Neuronal stem cell (in vitro differentiated cells): ENCODE measurements around the gene CDC25A. TPM values are rescaled to one million over a fixed set of nuclear protein-coding genes. Genes with fewer than 3 reads are reported as not detected.

Experiments used
- DNase-seq: peaks from one replicate; pipeline ENCODE4 v3.0.0-alpha.2; 2013; ENCODE audit warnings: low spot score
- H2AFZ ChIP-seq: one replicate; pipeline ENCODE4 v1.6.1; 2013; ENCODE audit warnings: mild to moderate bottlenecking, low read length, inconsistent platforms
- H2AK5ac ChIP-seq: 2 replicates; pipeline ENCODE4 v1.6.1; 2013; ENCODE audit warnings: low read depth, mild to moderate bottlenecking, inconsistent platforms, low read length, moderate library complexity, mixed read lengths
- H2BK120ac ChIP-seq: 2 replicates; pipeline ENCODE4 v1.6.1; 2013; ENCODE audit warnings: low read depth, mild to moderate bottlenecking, inconsistent platforms, low read length, moderate library complexity, mixed read lengths
- H2BK12ac ChIP-seq: one replicate; pipeline ENCODE4 v1.6.1; 2013; ENCODE audit warnings: low read length, inconsistent platforms
- H2BK15ac ChIP-seq: 2 replicates; pipeline ENCODE4 v1.6.1; 2013; ENCODE audit warnings: mild to moderate bottlenecking, low read length, inconsistent platforms, mixed read lengths
- H2BK5ac ChIP-seq: one replicate; pipeline ENCODE4 v1.6.1; 2013; ENCODE audit warnings: inconsistent platforms, mild to moderate bottlenecking, low read length, moderate library complexity
- H3K14ac ChIP-seq: one replicate; pipeline ENCODE4 v1.6.1; 2013; ENCODE audit warnings: low read length, inconsistent platforms
- H3K18ac ChIP-seq: 2 replicates; pipeline ENCODE4 v1.6.1; 2013; ENCODE audit warnings: low read length, inconsistent platforms
- H3K23ac ChIP-seq: 2 replicates; pipeline ENCODE4 v1.6.1; 2013; ENCODE audit warnings: low read depth, mild to moderate bottlenecking, mixed read lengths, low read length, inconsistent platforms; ENCODE audit not compliant: poor library complexity
- H3K27ac ChIP-seq: replicated peaks from 3 replicates; pipeline ENCODE4 v1.5.1; 2013; ENCODE audit warnings: low read length, inconsistent platforms
- H3K27me3 ChIP-seq, 3 experiments: 2 replicates each; pipeline ENCODE4 v1.6.1; 2013; ENCODE audit warnings: low read length in 3 of 3, mild to moderate bottlenecking in 2 of 3, inconsistent platforms in 1 of 3, low read depth in 1 of 3, mixed read lengths in 1 of 3, moderate library complexity in 1 of 3; ENCODE audit not compliant: control insufficient read depth in 3 of 3, insufficient read depth in 3 of 3
- H3K36me3 ChIP-seq, 2 donors: replicated peaks in 1 of 2; 2 replicates each; pipeline ENCODE4 v1.6.1; 2013; ENCODE audit warnings: low read length in 2 of 2; ENCODE audit not compliant: control insufficient read depth in 2 of 2, insufficient read depth in 2 of 2
- H3K4ac ChIP-seq: 2 replicates; pipeline ENCODE4 v1.6.1; 2013; ENCODE audit warnings: inconsistent platforms, mild to moderate bottlenecking, low read length, moderate library complexity
- H3K4me1 ChIP-seq, 2 donors: 1 replicate in 1 of 2; 2 replicates in 1 of 2; pipeline ENCODE4 v1.6.1; 2013; ENCODE audit warnings: low read length in 2 of 2, low read depth in 1 of 2; ENCODE audit not compliant: control insufficient read depth in 2 of 2, insufficient read depth in 1 of 2
- H3K4me2 ChIP-seq: one replicate; pipeline ENCODE4 v1.6.1; 2013; ENCODE audit warnings: mild to moderate bottlenecking, low read length, inconsistent platforms; ENCODE audit not compliant: insufficient read depth, poor library complexity, severe bottlenecking
- H3K4me3 ChIP-seq, 2 donors: 2 replicates each; pipeline ENCODE4 v1.5.1; 2013; ENCODE audit warnings: low read length in 2 of 2, mild to moderate bottlenecking in 2 of 2, inconsistent platforms in 1 of 2, moderate library complexity in 1 of 2
- H3K79me1 ChIP-seq: one replicate; pipeline ENCODE4 v1.6.1; 2013; ENCODE audit warnings: low read depth, mild to moderate bottlenecking, inconsistent platforms, low read length, moderate library complexity
- H3K9ac ChIP-seq: one replicate; pipeline ENCODE4 v1.6.1; 2013; ENCODE audit warnings: mild to moderate bottlenecking, low read depth, low read length, inconsistent platforms; ENCODE audit not compliant: poor library complexity
- H3K9me3 ChIP-seq, 2 donors: replicated peaks in 1 of 2; 2 replicates each; pipeline versions ENCODE3 to v1.6.1; 2013; ENCODE audit warnings: low read length in 2 of 2, mild to moderate bottlenecking in 2 of 2, inconsistent platforms in 1 of 2, low read depth in 1 of 2, mixed read lengths in 1 of 2, moderate library complexity in 1 of 2; ENCODE audit not compliant: control insufficient read depth in 2 of 2, insufficient read depth in 1 of 2
- H4K8ac ChIP-seq: one replicate; pipeline ENCODE4 v1.6.1; 2013; ENCODE audit warnings: low read depth, mild to moderate bottlenecking, inconsistent platforms, low read length, moderate library complexity
- H4K91ac ChIP-seq: one replicate; pipeline ENCODE4 v1.6.1; 2013; ENCODE audit warnings: low read length, low read depth, mild to moderate bottlenecking, inconsistent platforms; ENCODE audit not compliant: poor library complexity
- WGBS, 2 donors: extraction: QIAGEN DNeasy Blood & Tissue Kit; methylation state at CpG; one replicate each; pipeline ENCODE4 v1.1.7; 2013; ENCODE audit warnings: missing lambda C conversion rate in 2 of 2, mixed read lengths in 1 of 2; ENCODE audit not compliant: insufficient read length in 2 of 2, insufficient replicate concordance in 1 of 2; ENCODE audit errors: extremely low coverage in 2 of 2; 5-methylcytosine and 5-hydroxymethylcytosine counted together
- polyA plus RNA-seq, 2 experiments: library from polyadenylated mRNA; stranded (reverse); fragments of 200-250 nt; gene quantifications; one replicate each; pipeline ENCODE4 v1.2.3, GENCODE V29; 2013

Gene CDC25A
- polyA plus RNA-seq (2013, experiment 1 of 2), result 26.0 TPM
- polyA plus RNA-seq (2013, experiment 2 of 2), result 24.4 TPM

- H3K9me3 ChIP-seq, result no peaks in the 10 kb centered on the region
- peak within 1 kb of the TSS; percentile 82 for H3K27ac ChIP-seq
- peaks cover 9 to 17% of the 10 kb centered on the region in 2 donors for H3K4me1 ChIP-seq
- peak within 1 kb of the TSS; percentile 98 for H2AFZ ChIP-seq
- H4K8ac ChIP-seq, result no peak within 1 kb of the TSS
- peak within 1 kb of the TSS; percentile 80 for H2AK5ac ChIP-seq
- peak within 1 kb of the TSS; percentile 25 for H2BK15ac ChIP-seq
- peak within 1 kb of the TSS; percentile 85 for H3K4me2 ChIP-seq
- H2BK12ac ChIP-seq, result no peak within 1 kb of the TSS
- peak; percentile 98 for DNase-seq
- peaks cover 15 to 34% of the 10 kb centered on the region in 2 donors for H3K36me3 ChIP-seq
- peak within 1 kb of the TSS; percentile 69 for H2BK120ac ChIP-seq
- peaks cover 9% of the 10 kb centered on the region for H3K79me1 ChIP-seq
- peak within 1 kb of the TSS; percentile 83 for H4K91ac ChIP-seq
- peak within 1 kb of the TSS; percentile 98 for H3K9ac ChIP-seq
- WGBS, 2 donors, result no CpG with 5 or more reads among the region's 44 CpGs
- H3K4me3 ChIP-seq, result peak within 1 kb of the TSS; percentile 71 to 94
- H3K14ac ChIP-seq, result peak within 1 kb of the TSS; percentile 75
- H3K27me3 ChIP-seq, result peaks cover 0 to 2% (median 0%) of the 10 kb centered on the region in 3 experiments
- H3K23ac ChIP-seq, result peak within 1 kb of the TSS; percentile 52
- peak within 1 kb of the TSS; percentile 90 for H3K18ac ChIP-seq
- H3K4ac ChIP-seq, result no peak within 1 kb of the TSS
- no peak within 1 kb of the TSS for H2BK5ac ChIP-seq
These were observed at the start of gene CDC25A for GRCh38 chr3:48188266-48189201. Gene CDC25A, minus strand, starts transcription at chr3:48188417. Its CDS starts 470 bp downstream, at chr3:48187947.

GRCh38 chr3:48236531-48236930 is 48.3 kb upstream of the CDC25A start:
- Histone ChIP-seq H3K4me3 (no peak overlapping the region), H3K4me2 (no peak overlapping the region), H4K8ac (no peak overlapping the region), H2BK120ac (no peak overlapping the region), H3K14ac (no peak overlapping the region), H2AK5ac (peak overlapping the region; percentile 54), H3K27ac (no peak overlapping the region), H3K18ac (peak overlapping the region; percentile 52), H3K9me3 (peaks cover 0 to 6% of the 10 kb centered on the region in 2 donors), H2BK12ac (no peak overlapping the region), H3K4ac (no peak overlapping the region), H3K79me1 (peaks cover 3% of the 10 kb centered on the region), H3K27me3 (no peaks in the 10 kb centered on the region), H3K4me1 (peaks cover 5 to 12% of the 10 kb centered on the region in 2 donors), H3K23ac (no peak overlapping the region), H2AFZ (no peak overlapping the region), H2BK15ac (peak overlapping the region; percentile 54), H2BK5ac (no peak overlapping the region), H3K36me3 (peaks cover 0 to 3% of the 10 kb centered on the region in 2 donors), H3K9ac (no peak overlapping the region), H4K91ac (no peak overlapping the region)
- no CpG with 5 or more reads among the region's 1 CpG for WGBS, 2 donors
- DNase-seq, result no peak

- H2BK5ac ChIP-seq, result no peak overlapping the region
- H3K9me3 ChIP-seq, result peaks cover 0 to 6% of the 10 kb centered on the region in 2 donors
- DNase-seq, result no peak
- no peak overlapping the region for H3K9ac ChIP-seq
- H3K27me3 ChIP-seq, result no peaks in the 10 kb centered on the region
- H2AK5ac ChIP-seq, result no peak overlapping the region
- no peak overlapping the region for H3K14ac ChIP-seq
- no peak overlapping the region for H3K4me2 ChIP-seq
- no peak overlapping the region for H3K18ac ChIP-seq
- H2AFZ ChIP-seq, result no peak overlapping the region
- peaks cover 0 to 11% of the 10 kb centered on the region in 2 donors for H3K4me1 ChIP-seq
- H2BK15ac ChIP-seq, result no peak overlapping the region
- H2BK12ac ChIP-seq, result no peak overlapping the region
- no peak overlapping the region for H2BK120ac ChIP-seq
- H3K23ac ChIP-seq, result no peak overlapping the region
- no peak overlapping the region for H3K4me3 ChIP-seq
- H4K91ac ChIP-seq, result no peak overlapping the region
- no CpG with 5 or more reads among the region's 2 CpGs for WGBS, 2 donors
- H3K27ac ChIP-seq, result peak overlapping the region; percentile 84
- H4K8ac ChIP-seq, result no peak overlapping the region
- no peaks in the 10 kb centered on the region for H3K79me1 ChIP-seq
- H3K4ac ChIP-seq, result no peak overlapping the region
- peaks cover 0 to 3% of the 10 kb centered on the region in 2 donors for H3K36me3 ChIP-seq
These were observed 45.3 kb upstream of the CDC25A start for GRCh38 chr3:48233542-48233941.

GRCh38 chr3:48232734-48233133 is 44.5 kb upstream of the CDC25A start:
- peak overlapping the region; percentile 61 for H3K18ac ChIP-seq
- H3K14ac ChIP-seq, result no peak overlapping the region
- H4K91ac ChIP-seq, result no peak overlapping the region
- H3K27me3 ChIP-seq, result no peaks in the 10 kb centered on the region
- no peak overlapping the region for H2BK12ac ChIP-seq
- H3K27ac ChIP-seq, result peak overlapping the region; percentile 84
- no peak overlapping the region for H2BK5ac ChIP-seq
- no peak overlapping the region for H3K9ac ChIP-seq
- WGBS, 2 donors, result no CpG with 5 or more reads among the region's 6 CpGs
- peaks cover 0 to 12% of the 10 kb centered on the region in 2 donors for H3K4me1 ChIP-seq
- no peak overlapping the region for H3K4me2 ChIP-seq
- peak overlapping the region; percentile 80 for H2AFZ ChIP-seq
- DNase-seq, result peak; percentile 51
- no peak overlapping the region for H3K4ac ChIP-seq
- H3K4me3 ChIP-seq, result no peak overlapping the region
- no peak overlapping the region for H2BK120ac ChIP-seq
- no peak overlapping the region for H4K8ac ChIP-seq
- H3K36me3 ChIP-seq, result peaks cover 0 to 3% of the 10 kb centered on the region in 2 donors
- no peak overlapping the region for H2BK15ac ChIP-seq
- no peak overlapping the region for H2AK5ac ChIP-seq
- no peak overlapping the region for H3K23ac ChIP-seq
- H3K79me1 ChIP-seq, result no peaks in the 10 kb centered on the region
- H3K9me3 ChIP-seq, result peaks cover 0 to 6% of the 10 kb centered on the region in 2 donors
